Breast epithelium (tissue), 3 donors: ENCODE results near the gene ELMO1.

Experiments
- POLR2A ChIP-seq: fragments of 450-650 bp; IDR thresholded peaks from one replicate; pipeline ENCODE4 v1.6.1; 2016; ENCODE audit warnings: antibody characterized with exemption, mild to moderate bottlenecking, moderate library complexity
- TF ChIP-seq, protein P1 (sequence below), 3 donors: fragments of 450-650 bp; IDR thresholded peaks; one replicate each; pipeline ENCODE4 v1.5.1; 2016 to 2017; ENCODE audit warnings: antibody characterized with exemption in 3 of 3, mild to moderate bottlenecking in 3 of 3, moderate library complexity in 3 of 3

DNA sequence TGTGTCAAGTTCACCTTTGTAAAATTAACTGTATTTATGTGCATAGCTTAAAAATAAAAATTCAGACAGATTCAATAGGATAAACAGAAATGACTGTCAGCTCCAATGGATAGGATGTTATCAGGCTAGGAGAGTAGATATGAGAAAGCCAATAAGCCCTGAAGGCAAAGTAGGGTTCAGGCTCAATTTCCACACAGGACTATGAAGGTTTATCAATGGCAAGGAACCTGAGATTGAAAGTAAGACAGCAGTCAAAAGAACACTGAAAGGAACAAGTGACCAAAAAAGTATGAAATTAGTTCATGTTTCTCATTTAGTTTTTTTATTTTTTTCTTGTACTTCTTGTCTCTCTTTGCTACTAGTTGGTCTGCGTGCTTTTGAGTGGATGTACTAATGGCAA is 121.4 kb downstream of the ELMO1 start:
- TF ChIP-seq, protein P1, sequence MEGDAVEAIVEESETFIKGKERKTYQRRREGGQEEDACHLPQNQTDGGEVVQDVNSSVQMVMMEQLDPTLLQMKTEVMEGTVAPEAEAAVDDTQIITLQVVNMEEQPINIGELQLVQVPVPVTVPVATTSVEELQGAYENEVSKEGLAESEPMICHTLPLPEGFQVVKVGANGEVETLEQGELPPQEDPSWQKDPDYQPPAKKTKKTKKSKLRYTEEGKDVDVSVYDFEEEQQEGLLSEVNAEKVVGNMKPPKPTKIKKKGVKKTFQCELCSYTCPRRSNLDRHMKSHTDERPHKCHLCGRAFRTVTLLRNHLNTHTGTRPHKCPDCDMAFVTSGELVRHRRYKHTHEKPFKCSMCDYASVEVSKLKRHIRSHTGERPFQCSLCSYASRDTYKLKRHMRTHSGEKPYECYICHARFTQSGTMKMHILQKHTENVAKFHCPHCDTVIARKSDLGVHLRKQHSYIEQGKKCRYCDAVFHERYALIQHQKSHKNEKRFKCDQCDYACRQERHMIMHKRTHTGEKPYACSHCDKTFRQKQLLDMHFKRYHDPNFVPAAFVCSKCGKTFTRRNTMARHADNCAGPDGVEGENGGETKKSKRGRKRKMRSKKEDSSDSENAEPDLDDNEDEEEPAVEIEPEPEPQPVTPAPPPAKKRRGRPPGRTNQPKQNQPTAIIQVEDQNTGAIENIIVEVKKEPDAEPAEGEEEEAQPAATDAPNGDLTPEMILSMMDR (IDR thresholded peaks at IDR 0.05) = no peak
- no peak for TF ChIP-seq POLR2A
